BE2C (cell line): ENCODE data around the gene IL9R.
"Not testable (repeated sequence)": the region's sequence is repeated elsewhere in the genome, so short reads cannot be mapped to it uniquely, and the experiment has no call there.

Experiments
- DNase-seq: peaks from one replicate; pipeline ENCODE4 v3.0.0-alpha.2; 2020
- H3K27me3 ChIP-seq: fragments of 250-450 bp; sonication (Bioruptor Pico); 2 replicates; pipeline ENCODE4 v1.5.1; 2020; ENCODE audit warnings: mild to moderate bottlenecking
- H3K36me3 ChIP-seq: fragments of 250-450 bp; sonication (Bioruptor Pico); 2 replicates; pipeline ENCODE4 v1.5.1; 2020; ENCODE audit warnings: mild to moderate bottlenecking
- H3K4me1 ChIP-seq: fragments of 250-450 bp; sonication (Bioruptor Pico); 2 replicates; pipeline ENCODE4 v1.5.1; 2020
- H3K4me3 ChIP-seq: 2 replicates; pipeline ENCODE4 v1.5.1; 2011; ENCODE audit warnings: low read depth, low read length
- H3K9me3 ChIP-seq: fragments of 250-450 bp; sonication (Bioruptor Pico); 2 replicates; pipeline ENCODE4 v1.5.1; 2020
- CTCF ChIP-seq: IDR thresholded peaks from 2 replicates; pipeline ENCODE4 v1.5.1; 2012; ENCODE audit warnings: mild to moderate bottlenecking, low read depth, low read length

IL9R gene

GRCh38 chrX:155968326-155968661 lies 29.2 kb upstream of the IL9R start:
- no peak for DNase-seq
- no peak for TF ChIP-seq CTCF
- H3K9me3 ChIP-seq: no peaks in the 10 kb centered on the region
- H3K27me3 ChIP-seq: no peaks in the 10 kb centered on the region
- H3K4me3 ChIP-seq: no peak overlapping the region
- no peaks in the 10 kb centered on the region for H3K4me1 ChIP-seq
- no peaks in the 10 kb centered on the region for H3K36me3 ChIP-seq

- Histone ChIP-seq H3K36me3 (no peaks in the 10 kb centered on the region), H3K27me3 (no peaks in the 10 kb centered on the region), H3K4me1 (no peaks in the 10 kb centered on the region), H3K4me3 (no peak overlapping the region), H3K9me3 (no peaks in the 10 kb centered on the region)
- no peak for TF ChIP-seq CTCF
- no peak for DNase-seq
These were observed 28.7 kb upstream of the IL9R start for GRCh38 chrX:155968791-155969190.

GRCh38 chrX:155971658-155972057 lies 25.8 kb upstream of the IL9R start:
- not testable (repeated sequence) for DNase-seq, H3K27me3 ChIP-seq, H3K36me3 ChIP-seq, H3K4me3 ChIP-seq, H3K4me1 ChIP-seq, H3K9me3 ChIP-seq

- H3K27me3 ChIP-seq, H3K4me1 ChIP-seq, H3K9me3 ChIP-seq, H3K4me3 ChIP-seq, H3K36me3 ChIP-seq, DNase-seq: not testable (repeated sequence)
These were observed 25.3 kb upstream of the IL9R start for GRCh38 chrX:155972241-155972640.

GRCh38 chrX:155983326-155983725 lies 14.2 kb upstream of the IL9R start:
- Histone ChIP-seq H3K27me3 (no peaks in the 10 kb centered on the region), H3K9me3 (no peaks in the 10 kb centered on the region), H3K4me1 (no peaks in the 10 kb centered on the region), H3K36me3 (no peaks in the 10 kb centered on the region), H3K4me3 (no peak overlapping the region)
- no peak for TF ChIP-seq CTCF
- no peak for DNase-seq

GRCh38 chrX:155985208-155985607 lies 12.3 kb upstream of the IL9R start:
- Histone ChIP-seq H3K27me3 (no peaks in the 10 kb centered on the region), H3K4me3 (no peak overlapping the region), H3K9me3 (no peaks in the 10 kb centered on the region), H3K36me3 (no peaks in the 10 kb centered on the region), H3K4me1 (no peaks in the 10 kb centered on the region)
- TF ChIP-seq CTCF: no peak
- no peak for DNase-seq

GRCh38 chrX:155986995-155987394 lies 10.5 kb upstream of the IL9R start:
- not testable (repeated sequence) for H3K9me3 ChIP-seq, H3K36me3 ChIP-seq, H3K4me3 ChIP-seq, H3K27me3 ChIP-seq, H3K4me1 ChIP-seq, DNase-seq

- no peak for DNase-seq
- Histone ChIP-seq H3K4me3 (no peak overlapping the region), H3K36me3 (no peaks in the 10 kb centered on the region), H3K4me1 (no peaks in the 10 kb centered on the region), H3K27me3 (no peaks in the 10 kb centered on the region), H3K9me3 (no peaks in the 10 kb centered on the region)
- TF ChIP-seq CTCF: no peak
These were observed 8.6 kb upstream of the IL9R start for GRCh38 chrX:155988859-155989258.
